Ovary (tissue), 9 donors: ENCODE results near the gene RIPOR3. TPM values are rescaled to one million over a fixed set of nuclear protein-coding genes. Genes with fewer than 3 reads are reported as not detected.

ENCODE experiments used
- DNase-seq, 5 donors: peaks; one replicate each; pipeline ENCODE4 v3.0.0-alpha.2; 2019 to 2020
- H3K27ac ChIP-seq, 2 donors: fragments of 200-600 bp; one replicate each; pipeline versions ENCODE4 v1.5.1 to v1.8.0; 2019 to 2022
- H3K27me3 ChIP-seq: fragments of 200-600 bp; one replicate; pipeline ENCODE4 v1.8.0; 2022
- H3K36me3 ChIP-seq: fragments of 200-600 bp; sonication (generic); one replicate; pipeline ENCODE4 v1.5.1; 2019
- H3K4me1 ChIP-seq: one replicate; pipeline ENCODE4 v1.8.1; 2013; ENCODE audit warnings: mild to moderate bottlenecking, moderate library complexity; ENCODE audit not compliant: insufficient read depth
- H3K4me3 ChIP-seq: fragments of 200-600 bp; sonication (generic); one replicate; pipeline ENCODE4 v1.5.1; 2017
- H3K9me3 ChIP-seq, 2 donors: fragments of 200-600 bp in 1 of 2; sonication (generic) in 1 of 2; one replicate each; pipeline versions ENCODE4 v1.5.1 to v1.8.1; 2013 to 2019; ENCODE audit warnings: mild to moderate bottlenecking in 1 of 2, moderate library complexity in 1 of 2
- EP300 ChIP-seq: sonication (generic); formaldehyde crosslinking; IDR thresholded peaks from one replicate; pipeline ENCODE4 v1.6.1; 2017; ENCODE audit warnings: antibody characterized with exemption
- POLR2A ChIP-seq: fragments of 450-650 bp; IDR thresholded peaks from one replicate; pipeline ENCODE4 v1.6.1; 2017; ENCODE audit warnings: antibody characterized with exemption, mild to moderate bottlenecking, moderate library complexity
- WGBS, 3 donors: extraction: QIAGEN DNeasy Blood & Tissue Kit in 1 of 3; methylation state at CpG; one replicate each; pipeline versions ENCODE4 v1.1.5 to v1.1.7; 2013 to 2017; 5-methylcytosine and 5-hydroxymethylcytosine counted together
- intact Hi-C, 4 donors: fragments of 100-400 bp; cut with DNase I; formaldehyde crosslinking; loops; one replicate each; pipeline versions ENCODE4 v1.11.0 to v1.15.1; 2022 to 2023
- polyA plus RNA-seq, 2 donors: library from polyadenylated mRNA; stranded (reverse); fragments of 200-250 nt in 1 of 2; fragments of 350-450 nt in 1 of 2; fragmentation: Illumina TruSeq in 1 of 2; extraction: RNeasy Lipid Tissue Mini Kit (QIAGEN cat#74804) in 1 of 2; gene quantifications; one replicate each; pipeline ENCODE4 v1.2.3, GENCODE V29; 2013 to 2014
- total RNA-seq, 7 donors: library from RNA; depleted of rRNA in 2 of 7; stranded (reverse); fragments of >200 nt in 2 of 7; fragmentation: NEBNext Ultra II Directional in 3 of 7; extraction: Animal tissue kit (Norgen Biotek cat#: 25700) in 3 of 7; gene quantifications; one replicate each; pipeline versions ENCODE4 v1.1.0 to v1.2.4, GENCODE V29; 2016 to 2023
- TF ChIP-seq, protein P1 (sequence below), 3 donors: fragments of 450-650 bp in 2 of 3; fragments of 200-600 bp in 1 of 3; IDR thresholded peaks; one replicate each; pipeline versions ENCODE4 v1.5.1 to v1.8.0; 2016 to 2022; ENCODE audit warnings: antibody characterized with exemption in 3 of 3, mild to moderate bottlenecking in 1 of 3
- donor health status: DM: no; HTN: no; CAD: no; lungs with moderate emphysema.
- donor health status: DM: no; HTN: no; CAD: no.
- donor health status: Bipolar disorder and iron deficiency.
- donor health status: DM: yes; HTN: yes; CAD: no.
- donor health status: DM: no; HTN: no; CAD: no.
- donor health status: DM: yes; HTN: yes; CAD: no.

Gene RIPOR3
- total and polyA plus RNA-seq, 9 donors, result 1.3 to 22.7 (median 8.0) TPM

DNA sequence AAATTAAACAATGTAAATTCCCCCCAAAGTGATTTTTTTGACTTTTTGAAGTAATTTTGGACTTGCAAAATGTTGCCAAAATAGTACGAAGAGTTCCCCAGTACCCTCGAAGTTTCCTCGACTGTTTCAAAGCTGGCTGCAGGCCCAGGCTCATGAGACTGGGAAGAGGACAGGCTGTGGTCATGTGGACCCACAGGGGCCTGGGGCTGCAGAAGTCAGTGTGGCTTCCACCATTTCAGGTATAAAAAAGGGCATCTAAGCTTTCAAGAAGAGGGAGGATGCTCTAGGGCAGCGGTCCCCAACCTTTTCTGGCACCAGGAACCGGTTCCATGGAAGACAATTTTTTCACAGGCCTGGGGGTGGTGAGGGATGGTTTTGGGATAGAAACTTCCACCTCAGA lies 106.1 kb downstream of the RIPOR3 start:
- H3K27me3 ChIP-seq, result no peaks in the 10 kb centered on the region
- intact Hi-C loops, result loop anchor here in 2 of 4 donors (10.0 kb wide), 2 partner anchors 110 to 600 kb away; partner anchors contain the start of gene SNAI1 (in 1 of the 2)
- peak in 1 of 5 donors; percentile 35 for DNase-seq
- no peak overlapping the region for H3K27ac ChIP-seq
- H3K4me1 ChIP-seq, result no peaks in the 10 kb centered on the region
- TF ChIP-seq POLR2A (no peak), EP300 (no peak)
- TF ChIP-seq, protein P1, sequence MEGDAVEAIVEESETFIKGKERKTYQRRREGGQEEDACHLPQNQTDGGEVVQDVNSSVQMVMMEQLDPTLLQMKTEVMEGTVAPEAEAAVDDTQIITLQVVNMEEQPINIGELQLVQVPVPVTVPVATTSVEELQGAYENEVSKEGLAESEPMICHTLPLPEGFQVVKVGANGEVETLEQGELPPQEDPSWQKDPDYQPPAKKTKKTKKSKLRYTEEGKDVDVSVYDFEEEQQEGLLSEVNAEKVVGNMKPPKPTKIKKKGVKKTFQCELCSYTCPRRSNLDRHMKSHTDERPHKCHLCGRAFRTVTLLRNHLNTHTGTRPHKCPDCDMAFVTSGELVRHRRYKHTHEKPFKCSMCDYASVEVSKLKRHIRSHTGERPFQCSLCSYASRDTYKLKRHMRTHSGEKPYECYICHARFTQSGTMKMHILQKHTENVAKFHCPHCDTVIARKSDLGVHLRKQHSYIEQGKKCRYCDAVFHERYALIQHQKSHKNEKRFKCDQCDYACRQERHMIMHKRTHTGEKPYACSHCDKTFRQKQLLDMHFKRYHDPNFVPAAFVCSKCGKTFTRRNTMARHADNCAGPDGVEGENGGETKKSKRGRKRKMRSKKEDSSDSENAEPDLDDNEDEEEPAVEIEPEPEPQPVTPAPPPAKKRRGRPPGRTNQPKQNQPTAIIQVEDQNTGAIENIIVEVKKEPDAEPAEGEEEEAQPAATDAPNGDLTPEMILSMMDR (IDR thresholded peaks at IDR 0.05), result no peak
- no peaks in the 10 kb centered on the region for H3K36me3 ChIP-seq
- no peaks in the 10 kb centered on the region for H3K9me3 ChIP-seq
- 58 to 66% (median 61%) methylated on average over 5 of the region's 5 CpGs for WGBS, 3 donors
- no peak overlapping the region for H3K4me3 ChIP-seq

DNA sequence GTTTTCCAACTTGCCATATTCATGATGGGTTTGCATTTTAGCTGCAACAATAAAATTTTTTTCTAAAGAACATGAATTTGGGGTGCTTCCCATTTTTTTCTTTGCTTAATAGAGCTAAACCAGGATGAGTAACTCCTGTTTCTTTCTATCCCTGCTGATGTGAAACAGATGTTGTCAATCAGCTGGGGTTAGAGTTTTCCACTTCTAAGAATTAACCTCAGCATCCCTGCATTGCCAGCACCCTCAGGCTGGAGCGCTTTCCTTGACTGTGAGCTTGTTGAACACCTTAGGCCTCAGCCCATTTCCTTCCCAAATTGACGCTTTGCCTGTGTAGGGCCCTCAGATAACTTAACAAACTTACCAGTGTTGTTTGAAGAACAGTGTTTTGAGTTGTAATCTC lies 106.7 kb downstream of the RIPOR3 start:
- WGBS, 3 donors, result 95 to 98% (median 96%) methylated on average over 2 of the region's 2 CpGs
- intact Hi-C loops, result loop anchor here in 2 of 4 donors (10.0 kb wide), 2 partner anchors 110 to 600 kb away; partner anchors contain the start of gene SNAI1 (in 1 of the 2)
- Histone ChIP-seq H3K27ac (no peak overlapping the region), H3K4me3 (no peak overlapping the region), H3K36me3 (no peaks in the 10 kb centered on the region), H3K4me1 (no peaks in the 10 kb centered on the region), H3K27me3 (no peaks in the 10 kb centered on the region), H3K9me3 (no peaks in the 10 kb centered on the region)
- DNase-seq, result no peak
- TF ChIP-seq EP300, result no peak
- no peak for TF ChIP-seq POLR2A
- TF ChIP-seq, protein P1 (IDR thresholded peaks at IDR 0.05), result no peak

DNA sequence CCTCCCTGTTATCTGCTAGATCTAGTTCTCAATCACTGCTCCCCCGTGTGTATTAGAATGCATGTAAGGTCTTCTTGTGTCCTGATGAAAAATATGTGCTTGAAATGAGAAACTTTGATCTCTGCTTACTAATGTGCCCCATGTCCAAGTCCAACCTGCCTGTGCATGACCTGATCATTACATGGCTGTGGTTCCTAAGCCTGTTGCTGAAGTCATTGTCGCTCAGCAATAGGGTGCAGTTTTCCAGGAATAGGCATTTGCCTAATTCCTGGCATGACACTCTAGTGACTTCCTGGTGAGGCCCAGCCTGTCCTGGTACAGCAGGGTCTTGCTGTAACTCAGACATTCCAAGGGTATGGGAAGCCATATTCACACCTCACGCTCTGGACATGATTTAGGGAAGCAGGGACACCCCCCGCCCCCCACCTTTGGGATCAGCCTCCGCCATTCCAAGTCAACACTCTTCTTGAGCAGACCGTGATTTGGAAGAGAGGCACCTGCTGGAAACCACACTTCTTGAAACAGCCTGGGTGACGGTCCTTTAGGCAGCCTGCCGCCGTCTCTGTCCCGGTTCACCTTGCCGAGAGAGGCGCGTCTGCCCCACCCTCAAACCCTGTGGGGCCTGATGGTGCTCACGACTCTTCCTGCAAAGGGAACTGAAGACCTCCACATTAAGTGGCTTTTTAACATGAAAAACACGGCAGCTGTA lies 107.7 kb downstream of the RIPOR3 start:
- DNase-seq, result peak in 1 of 5 donors; percentile 31
- TF ChIP-seq EP300 (no peak), POLR2A (no peak)
- TF ChIP-seq, protein P1 (IDR thresholded peaks at IDR 0.05), result no peak
- 90 to 94% (median 90%) methylated on average over 15 of the region's 15 CpGs for WGBS, 3 donors
- Histone ChIP-seq H3K9me3 (no peaks in the 10 kb centered on the region), H3K27me3 (no peaks in the 10 kb centered on the region), H3K4me1 (no peaks in the 10 kb centered on the region), H3K36me3 (no peaks in the 10 kb centered on the region), H3K27ac (no peak overlapping the region), H3K4me3 (no peak overlapping the region)
- intact Hi-C loops, result loop anchor here in 2 of 4 donors (10.0 kb wide), 2 partner anchors 109 to 599 kb away; partner anchors contain the start of gene SNAI1 (in 1 of the 2)

DNA sequence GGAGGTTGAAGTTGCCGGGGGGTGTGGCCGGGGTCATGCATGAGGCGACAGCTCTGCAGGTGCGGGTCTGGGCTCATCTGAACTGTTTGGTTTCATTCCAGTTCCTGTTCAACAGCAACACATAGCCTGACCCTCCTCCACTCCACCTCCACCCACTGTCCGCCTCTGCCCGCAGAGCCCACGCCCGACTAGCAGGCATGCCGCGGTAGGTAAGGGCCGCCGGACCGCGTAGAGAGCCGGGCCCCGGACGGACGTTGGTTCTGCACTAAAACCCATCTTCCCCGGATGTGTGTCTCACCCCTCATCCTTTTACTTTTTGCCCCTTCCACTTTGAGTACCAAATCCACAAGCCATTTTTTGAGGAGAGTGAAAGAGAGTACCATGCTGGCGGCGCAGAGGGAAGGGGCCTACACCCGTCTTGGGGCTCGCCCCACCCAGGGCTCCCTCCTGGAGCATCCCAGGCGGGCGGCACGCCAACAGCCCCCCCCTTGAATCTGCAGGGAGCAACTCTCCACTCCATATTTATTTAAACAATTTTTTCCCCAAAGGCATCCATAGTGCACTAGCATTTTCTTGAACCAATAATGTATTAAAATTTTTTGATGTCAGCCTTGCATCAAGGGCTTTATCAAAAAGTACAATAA lies 108.6 kb downstream of the RIPOR3 start:
- peak in 2 of 5 donors; percentile 33 to 47 for DNase-seq
- no peak for TF ChIP-seq POLR2A
- TF ChIP-seq EP300, result no peak
- TF ChIP-seq, protein P1 (IDR thresholded peaks at IDR 0.05), result no peak
- 88 to 92% (median 91%) methylated on average over 26 of the region's 26 CpGs for WGBS, 3 donors
- Histone ChIP-seq H3K9me3 (no peaks in the 10 kb centered on the region), H3K4me3 (no peak overlapping the region), H3K27ac (no peak overlapping the region), H3K36me3 (no peaks in the 10 kb centered on the region), H3K27me3 (no peaks in the 10 kb centered on the region), H3K4me1 (no peaks in the 10 kb centered on the region)
- intact Hi-C loops, result loop anchor here in 2 of 4 donors (10.0 kb wide), 2 partner anchors 108 to 598 kb away; partner anchors contain the start of gene SNAI1 (in 1 of the 2)
